K562 (cell line): Measurements from ENCODE around the gene DNAJC30. TPM values are rescaled to one million over a fixed set of nuclear protein-coding genes. Genes with fewer than 3 reads are reported as not detected.
A peak's percentile ranks its signal among the peaks of the same experiment; 100 is the strongest.

Source experiments
- HCFC1 ChIP-seq: IDR thresholded peaks from 2 replicates; pipeline ENCODE4 v1.6.1; 2012; ENCODE audit warnings: low read depth, low read length, improper control_type of control experiment
- HLTF ChIP-seq: fragments of 450-650 bp; IDR thresholded peaks from 2 replicates; pipeline ENCODE4 v1.6.1; 2016
- KLF1 ChIP-seq: fragments of 450-650 bp; IDR thresholded peaks from 2 replicates; pipeline ENCODE4 v1.6.1; 2016; ENCODE audit warnings: missing genetic modification characterization, missing compliant biosample characterization
- SAFB2 ChIP-seq: fragments of 200-400 bp; formaldehyde crosslinking; IDR thresholded peaks from 2 replicates; pipeline ENCODE4 v1.6.1; 2018; ENCODE audit warnings: borderline replicate concordance, low read length, low read depth, moderate library complexity; ENCODE audit not compliant: severe bottlenecking
- SMARCE1 ChIP-seq: fragments of 450-650 bp; IDR thresholded peaks from 2 replicates; pipeline ENCODE4 v1.7.1; 2016; ENCODE audit warnings: mild to moderate bottlenecking
- YBX1 ChIP-seq: fragments of 450-650 bp; IDR thresholded peaks from 2 replicates; pipeline ENCODE4 v1.7.1; 2016; ENCODE audit warnings: mild to moderate bottlenecking
- ZNF324 ChIP-seq: fragments of 250-450 bp; sonication (Bioruptor Pico); IDR thresholded peaks from 2 replicates; pipeline ENCODE4 v1.4.0; 2020; ENCODE audit warnings: mild to moderate bottlenecking
- ZNF644 ChIP-seq: fragments of 200-800 bp; sonication (Bioruptor generic); IDR thresholded peaks from 2 replicates; pipeline ENCODE4 v1.6.1; 2016; ENCODE audit warnings: low read depth, missing genetic modification characterization, missing compliant biosample characterization
- ZNF717 ChIP-seq: fragments of 250-450 bp; sonication (Bioruptor Pico); IDR thresholded peaks from 2 replicates; pipeline ENCODE4 v1.5.0; 2021
- ZNF785 ChIP-seq: fragments of 250-450 bp; sonication (Bioruptor Pico); IDR thresholded peaks from 2 replicates; pipeline ENCODE4 v1.4.0; 2020; ENCODE audit warnings: mild to moderate bottlenecking
- polyA plus RNA-seq, 8 experiments: library from polyadenylated mRNA; depleted of rRNA in 4 of 8; stranded (reverse) in 5 of 8; unstranded in 3 of 8; fragments of >200 nt; fragmentation: Nextera tagmentation in 2 of 8; fragmentation: Illumina TruSeq in 1 of 8; extraction: Ambion mirVana in 2 of 8; extraction: Trizol in 1 of 8; gene quantifications; 2 replicates each; pipeline versions ENCODE4 v1.2.1 to v1.2.3, GENCODE V29; 2011 to 2014; ENCODE audit warnings: inconsistent platforms in 1 of 8, missing spikeins in 1 of 8
- total RNA-seq, 7 experiments: library from RNA; depleted of rRNA in 6 of 7; stranded (reverse); fragments of >200 nt in 6 of 7; fragmentation: Illumina TruSeq in 2 of 7; extraction: Trizol in 2 of 7; gene quantifications; 2 replicates each; pipeline versions ENCODE4 v1.2.1 to v1.2.3, GENCODE V29; 2011 to 2021; ENCODE audit warnings: low replicate concordance in 1 of 7
- TF ChIP-seq, protein P1 (sequence below): fragments of 450-650 bp; formaldehyde crosslinking; IDR thresholded peaks from 2 replicates; pipeline ENCODE4 v1.4.0; 2020; ENCODE audit warnings: mild to moderate bottlenecking, moderate library complexity
- TF ChIP-seq, protein P2 (sequence below): fragments of 450-650 bp; IDR thresholded peaks from 2 replicates; pipeline ENCODE4 v1.6.1; 2016; ENCODE audit warnings: low read depth
- TF ChIP-seq, protein P3 (sequence below), 2 experiments: fragments of 450-650 bp; IDR thresholded peaks; 2 replicates each; pipeline ENCODE4 v1.6.1; 2016
- TF ChIP-seq, protein P4 (sequence below), 2 experiments: fragments of 450-650 bp in 1 of 2; sonication (generic) in 1 of 2; formaldehyde crosslinking; conservative IDR thresholded peaks; 2 replicates each; pipeline versions ENCODE4 v1.4.0 to v1.8.1; 2020 to 2022; ENCODE audit warnings: mild to moderate bottlenecking in 1 of 2, missing genetic modification reagents in 1 of 2
- TF ChIP-seq, protein P5 (sequence below): fragments of 450-650 bp; IDR thresholded peaks from 2 replicates; pipeline ENCODE4 v1.6.1; 2016; ENCODE audit warnings: missing biosample characterization, missing genetic modification characterization

Gene DNAJC30
- total and polyA plus RNA-seq, 9 of the 15 experiments (the other 6 are each of a cell fraction or from before 2014, with no cell fraction given) = 1.1 to 11.3 (median 4.6) TPM

DNA sequence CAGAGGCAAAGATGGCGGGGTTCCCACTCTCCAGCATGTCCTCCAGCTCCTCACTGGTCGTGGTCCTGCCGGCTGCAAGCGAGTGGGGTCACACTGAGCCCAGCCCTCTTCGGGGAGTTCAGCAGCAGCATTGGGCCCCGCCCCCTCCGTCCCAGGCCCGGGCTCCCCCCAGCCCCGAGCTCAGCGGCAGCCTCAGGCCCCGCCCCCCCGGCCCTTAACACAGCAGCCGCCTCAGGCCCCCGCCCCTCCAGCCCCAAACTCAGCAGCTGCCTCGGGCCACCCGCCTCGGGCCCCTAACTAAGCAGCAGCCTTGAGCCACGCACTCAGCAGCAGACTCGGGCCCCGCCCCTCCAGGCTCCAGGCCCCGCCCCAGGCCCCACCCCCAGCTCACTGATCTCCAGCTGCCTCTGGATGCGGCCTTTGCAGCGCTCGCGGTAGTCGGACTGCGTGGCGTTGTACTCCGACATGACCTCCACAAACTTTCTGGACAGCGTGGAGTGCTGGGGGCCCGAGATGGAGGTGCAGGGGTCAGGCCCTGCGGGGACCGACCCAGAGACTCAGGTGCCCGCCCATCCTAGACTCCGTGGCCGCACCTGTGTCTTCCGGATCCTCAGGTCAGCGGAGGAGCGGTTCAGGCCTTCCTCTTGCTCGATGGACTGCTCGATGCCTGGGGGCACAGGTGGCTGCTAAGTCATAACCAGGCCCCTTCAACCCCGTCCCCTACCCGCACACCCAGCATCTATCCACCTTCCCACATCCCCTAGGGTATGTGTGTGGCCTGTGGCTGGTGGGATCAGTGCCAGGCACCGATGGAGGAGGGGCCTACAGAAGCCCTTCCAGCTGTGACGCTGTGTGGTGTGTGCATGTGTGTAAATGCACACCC is 20.7 kb upstream of the DNAJC30 start (continued):
- TF ChIP-seq, protein P1, sequence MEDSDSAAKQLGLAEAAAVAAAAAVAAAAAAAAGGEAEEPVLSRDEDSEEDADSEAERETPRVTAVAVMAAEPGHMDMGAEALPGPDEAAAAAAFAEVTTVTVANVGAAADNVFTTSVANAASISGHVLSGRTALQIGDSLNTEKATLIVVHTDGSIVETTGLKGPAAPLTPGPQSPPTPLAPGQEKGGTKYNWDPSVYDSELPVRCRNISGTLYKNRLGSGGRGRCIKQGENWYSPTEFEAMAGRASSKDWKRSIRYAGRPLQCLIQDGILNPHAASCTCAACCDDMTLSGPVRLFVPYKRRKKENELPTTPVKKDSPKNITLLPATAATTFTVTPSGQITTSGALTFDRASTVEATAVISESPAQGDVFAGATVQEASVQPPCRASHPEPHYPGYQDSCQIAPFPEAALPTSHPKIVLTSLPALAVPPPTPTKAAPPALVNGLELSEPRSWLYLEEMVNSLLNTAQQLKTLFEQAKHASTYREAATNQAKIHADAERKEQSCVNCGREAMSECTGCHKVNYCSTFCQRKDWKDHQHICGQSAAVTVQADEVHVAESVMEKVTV (CRISPR knock-in tag) = no peak
- TF ChIP-seq SMARCE1 = no peak
- no peak for TF ChIP-seq ZNF717 (CRISPR knock-in tag)
- TF ChIP-seq, protein P2, sequence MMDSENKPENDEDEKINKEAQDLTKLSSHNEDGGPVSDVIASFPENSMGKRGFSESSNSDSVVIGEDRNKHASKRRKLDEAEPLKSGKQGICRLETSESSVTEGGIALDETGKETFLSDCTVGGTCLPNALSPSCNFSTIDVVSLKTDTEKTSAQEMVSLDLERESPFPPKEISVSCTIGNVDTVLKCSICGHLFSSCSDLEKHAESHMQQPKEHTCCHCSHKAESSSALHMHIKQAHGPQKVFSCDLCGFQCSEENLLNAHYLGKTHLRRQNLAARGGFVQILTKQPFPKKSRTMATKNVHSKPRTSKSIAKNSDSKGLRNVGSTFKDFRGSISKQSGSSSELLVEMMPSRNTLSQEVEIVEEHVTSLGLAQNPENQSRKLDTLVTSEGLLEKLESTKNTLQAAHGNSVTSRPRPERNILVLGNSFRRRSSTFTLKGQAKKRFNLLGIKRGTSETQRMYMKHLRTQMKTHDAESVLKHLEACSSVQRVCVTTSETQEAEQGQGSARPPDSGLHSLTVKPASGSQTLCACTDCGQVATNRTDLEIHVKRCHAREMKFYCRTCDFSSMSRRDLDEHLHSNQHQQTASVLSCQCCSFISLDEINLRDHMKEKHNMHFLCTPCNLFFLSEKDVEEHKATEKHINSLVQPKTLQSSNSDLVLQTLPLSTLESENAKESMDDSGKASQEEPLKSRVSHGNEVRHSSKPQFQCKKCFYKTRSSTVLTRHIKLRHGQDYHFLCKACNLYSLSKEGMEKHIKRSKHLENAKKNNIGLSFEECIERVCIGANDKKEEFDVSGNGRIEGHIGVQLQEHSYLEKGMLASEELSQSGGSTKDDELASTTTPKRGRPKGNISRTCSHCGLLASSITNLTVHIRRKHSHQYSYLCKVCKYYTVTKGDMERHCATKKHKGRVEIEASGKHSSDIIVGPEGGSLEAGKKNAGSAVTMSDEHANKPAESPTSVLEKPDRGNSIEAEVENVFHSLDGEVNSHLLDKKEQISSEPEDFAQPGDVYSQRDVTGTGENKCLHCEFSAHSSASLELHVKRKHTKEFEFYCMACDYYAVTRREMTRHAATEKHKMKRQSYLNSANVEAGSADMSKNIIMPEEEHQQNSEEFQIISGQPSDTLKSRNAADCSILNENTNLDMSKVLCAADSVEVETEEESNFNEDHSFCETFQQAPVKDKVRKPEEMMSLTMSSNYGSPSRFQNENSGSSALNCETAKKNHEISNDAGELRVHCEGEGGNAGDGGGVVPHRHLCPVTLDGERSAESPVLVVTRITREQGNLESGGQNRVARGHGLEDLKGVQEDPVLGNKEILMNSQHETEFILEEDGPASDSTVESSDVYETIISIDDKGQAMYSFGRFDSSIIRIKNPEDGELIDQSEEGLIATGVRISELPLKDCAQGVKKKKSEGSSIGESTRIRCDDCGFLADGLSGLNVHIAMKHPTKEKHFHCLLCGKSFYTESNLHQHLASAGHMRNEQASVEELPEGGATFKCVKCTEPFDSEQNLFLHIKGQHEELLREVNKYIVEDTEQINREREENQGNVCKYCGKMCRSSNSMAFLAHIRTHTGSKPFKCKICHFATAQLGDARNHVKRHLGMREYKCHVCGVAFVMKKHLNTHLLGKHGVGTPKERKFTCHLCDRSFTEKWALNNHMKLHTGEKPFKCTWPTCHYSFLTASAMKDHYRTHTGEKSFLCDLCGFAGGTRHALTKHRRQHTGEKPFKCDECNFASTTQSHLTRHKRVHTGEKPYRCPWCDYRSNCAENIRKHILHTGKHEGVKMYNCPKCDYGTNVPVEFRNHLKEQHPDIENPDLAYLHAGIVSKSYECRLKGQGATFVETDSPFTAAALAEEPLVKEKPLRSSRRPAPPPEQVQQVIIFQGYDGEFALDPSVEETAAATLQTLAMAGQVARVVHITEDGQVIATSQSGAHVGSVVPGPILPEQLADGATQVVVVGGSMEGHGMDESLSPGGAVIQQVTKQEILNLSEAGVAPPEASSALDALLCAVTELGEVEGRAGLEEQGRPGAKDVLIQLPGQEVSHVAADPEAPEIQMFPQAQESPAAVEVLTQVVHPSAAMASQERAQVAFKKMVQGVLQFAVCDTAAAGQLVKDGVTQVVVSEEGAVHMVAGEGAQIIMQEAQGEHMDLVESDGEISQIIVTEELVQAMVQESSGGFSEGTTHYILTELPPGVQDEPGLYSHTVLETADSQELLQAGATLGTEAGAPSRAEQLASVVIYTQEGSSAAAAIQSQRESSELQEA = no peak
- TF ChIP-seq, protein P3, sequence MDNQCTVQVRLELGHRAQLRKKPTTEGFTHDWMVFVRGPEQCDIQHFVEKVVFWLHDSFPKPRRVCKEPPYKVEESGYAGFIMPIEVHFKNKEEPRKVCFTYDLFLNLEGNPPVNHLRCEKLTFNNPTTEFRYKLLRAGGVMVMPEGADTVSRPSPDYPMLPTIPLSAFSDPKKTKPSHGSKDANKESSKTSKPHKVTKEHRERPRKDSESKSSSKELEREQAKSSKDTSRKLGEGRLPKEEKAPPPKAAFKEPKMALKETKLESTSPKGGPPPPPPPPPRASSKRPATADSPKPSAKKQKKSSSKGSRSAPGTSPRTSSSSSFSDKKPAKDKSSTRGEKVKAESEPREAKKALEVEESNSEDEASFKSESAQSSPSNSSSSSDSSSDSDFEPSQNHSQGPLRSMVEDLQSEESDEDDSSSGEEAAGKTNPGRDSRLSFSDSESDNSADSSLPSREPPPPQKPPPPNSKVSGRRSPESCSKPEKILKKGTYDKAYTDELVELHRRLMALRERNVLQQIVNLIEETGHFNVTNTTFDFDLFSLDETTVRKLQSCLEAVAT (IDR thresholded peaks at IDR 0.05) = peak in 1 of 2 experiments; percentile 87; a peak in 2 of 4 replicates
- TF ChIP-seq KLF1 (tag) = 0 out of 2 replicates have a peak, but pooled peaks have one; percentile 3
- TF ChIP-seq, protein P4, sequence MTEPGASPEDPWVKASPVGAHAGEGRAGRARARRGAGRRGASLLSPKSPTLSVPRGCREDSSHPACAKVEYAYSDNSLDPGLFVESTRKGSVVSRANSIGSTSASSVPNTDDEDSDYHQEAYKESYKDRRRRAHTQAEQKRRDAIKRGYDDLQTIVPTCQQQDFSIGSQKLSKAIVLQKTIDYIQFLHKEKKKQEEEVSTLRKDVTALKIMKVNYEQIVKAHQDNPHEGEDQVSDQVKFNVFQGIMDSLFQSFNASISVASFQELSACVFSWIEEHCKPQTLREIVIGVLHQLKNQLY (CRISPR knock-in tag; conservative IDR thresholded peaks at IDR 0.05) = no peak
- TF ChIP-seq, protein P5, sequence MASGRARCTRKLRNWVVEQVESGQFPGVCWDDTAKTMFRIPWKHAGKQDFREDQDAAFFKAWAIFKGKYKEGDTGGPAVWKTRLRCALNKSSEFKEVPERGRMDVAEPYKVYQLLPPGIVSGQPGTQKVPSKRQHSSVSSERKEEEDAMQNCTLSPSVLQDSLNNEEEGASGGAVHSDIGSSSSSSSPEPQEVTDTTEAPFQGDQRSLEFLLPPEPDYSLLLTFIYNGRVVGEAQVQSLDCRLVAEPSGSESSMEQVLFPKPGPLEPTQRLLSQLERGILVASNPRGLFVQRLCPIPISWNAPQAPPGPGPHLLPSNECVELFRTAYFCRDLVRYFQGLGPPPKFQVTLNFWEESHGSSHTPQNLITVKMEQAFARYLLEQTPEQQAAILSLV = no peak
- no peak for TF ChIP-seq ZNF644 (tag)
- TF ChIP-seq SAFB2 = no peak
- no peak for TF ChIP-seq YBX1
- no peak for TF ChIP-seq ZNF785 (CRISPR knock-in tag)
- TF ChIP-seq HLTF = no peak
- no peak for TF ChIP-seq HCFC1
- TF ChIP-seq ZNF324 (CRISPR knock-in tag) = no peak
